Measurements from ENCODE around the gene NLRP6. TPM values are rescaled to one million over a fixed set of nuclear protein-coding genes. Genes with fewer than 3 reads are reported as not detected.
"Not testable (repeated sequence)": the region's sequence is repeated elsewhere in the genome, so short reads cannot be mapped to it uniquely, and the experiment has no call there.

The NLRP6 gene
- total RNA-seq, 4 donors from 2014 or later: 0.13 to 0.73 (median 0.28) TPM

DNA sequence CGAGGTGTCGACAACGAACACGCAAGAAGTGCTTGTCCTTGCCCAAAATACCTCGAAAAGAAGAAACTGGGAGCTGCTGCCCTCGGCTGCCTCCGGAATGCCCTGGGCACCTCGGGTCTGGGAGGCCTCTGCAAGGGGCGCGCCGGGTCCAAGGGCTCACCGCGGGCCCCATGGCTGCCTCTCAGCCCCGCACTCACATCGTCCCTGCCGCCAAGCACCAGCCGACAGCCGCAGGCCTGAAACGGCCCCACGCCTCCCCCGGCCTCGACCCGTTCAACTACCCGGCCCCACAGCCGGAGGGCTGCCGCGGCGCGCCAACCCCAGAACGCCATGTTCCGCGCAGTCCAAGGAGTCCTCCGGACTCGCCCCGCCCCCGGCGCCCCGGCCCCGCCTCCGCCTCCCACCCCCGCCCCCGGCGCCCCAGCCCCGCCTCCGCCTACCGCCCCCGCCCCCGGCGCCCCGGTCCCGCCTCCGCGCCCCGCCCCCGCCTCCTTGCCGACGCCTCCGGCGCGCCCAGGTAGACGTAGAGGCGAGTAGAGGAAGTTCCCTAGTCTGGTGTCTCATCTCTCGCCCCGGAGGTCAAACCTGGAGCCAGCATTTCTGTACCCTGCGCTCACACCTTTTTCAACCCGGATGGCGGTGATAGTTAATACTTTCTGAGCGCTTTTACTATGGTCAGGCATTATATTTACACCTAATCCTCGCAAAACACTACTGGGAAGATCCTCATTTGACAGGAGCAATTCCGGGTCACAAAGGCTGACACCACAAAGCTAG, 42.0 kb upstream of the NLRP6 start, which contains the start of gene SIRT3:
TSS of gene SIRT3 (minus strand) at position 346 of the 777 bp plus-strand sequence. CDS start at position 332, 14 bp downstream.
- peaks cover 0 to 9% of the 10 kb centered on the region in 2 donors for H3K36me3 ChIP-seq
- H3K4me1 ChIP-seq: peaks cover 17 to 18% of the 10 kb centered on the region in 2 donors
- TF ChIP-seq POLR2A (IDR thresholded peaks at IDR 0.05): peak in 1 of 2 donors; percentile 72
- TF ChIP-seq, protein P1, sequence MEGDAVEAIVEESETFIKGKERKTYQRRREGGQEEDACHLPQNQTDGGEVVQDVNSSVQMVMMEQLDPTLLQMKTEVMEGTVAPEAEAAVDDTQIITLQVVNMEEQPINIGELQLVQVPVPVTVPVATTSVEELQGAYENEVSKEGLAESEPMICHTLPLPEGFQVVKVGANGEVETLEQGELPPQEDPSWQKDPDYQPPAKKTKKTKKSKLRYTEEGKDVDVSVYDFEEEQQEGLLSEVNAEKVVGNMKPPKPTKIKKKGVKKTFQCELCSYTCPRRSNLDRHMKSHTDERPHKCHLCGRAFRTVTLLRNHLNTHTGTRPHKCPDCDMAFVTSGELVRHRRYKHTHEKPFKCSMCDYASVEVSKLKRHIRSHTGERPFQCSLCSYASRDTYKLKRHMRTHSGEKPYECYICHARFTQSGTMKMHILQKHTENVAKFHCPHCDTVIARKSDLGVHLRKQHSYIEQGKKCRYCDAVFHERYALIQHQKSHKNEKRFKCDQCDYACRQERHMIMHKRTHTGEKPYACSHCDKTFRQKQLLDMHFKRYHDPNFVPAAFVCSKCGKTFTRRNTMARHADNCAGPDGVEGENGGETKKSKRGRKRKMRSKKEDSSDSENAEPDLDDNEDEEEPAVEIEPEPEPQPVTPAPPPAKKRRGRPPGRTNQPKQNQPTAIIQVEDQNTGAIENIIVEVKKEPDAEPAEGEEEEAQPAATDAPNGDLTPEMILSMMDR (IDR thresholded peaks at IDR 0.05): peak in 4 of 6 experiments; percentile 34 to 63 (median 41)
- no peaks in the 10 kb centered on the region for H3K27me3 ChIP-seq
- DNase-seq: peak; percentile 83 to 86
- no peaks in the 10 kb centered on the region for H3K9me3 ChIP-seq
- H3K4me3 ChIP-seq (replicated peaks in 1 of 3): peak within 1 kb of the TSS; percentile 73 to 93 (median 83)
- 0 to 2% methylated on average over 19 to 22 of the region's 70 CpGs for WGBS, 2 donors
- peak within 1 kb of the TSS; percentile 96 to 99 (median 96) for H3K27ac ChIP-seq
- intact Hi-C loops (cut with DNase I): loop anchor here (5.0 kb wide), 1 partner anchor 34 kb away; no protein-coding TSS in a partner anchor

DNA sequence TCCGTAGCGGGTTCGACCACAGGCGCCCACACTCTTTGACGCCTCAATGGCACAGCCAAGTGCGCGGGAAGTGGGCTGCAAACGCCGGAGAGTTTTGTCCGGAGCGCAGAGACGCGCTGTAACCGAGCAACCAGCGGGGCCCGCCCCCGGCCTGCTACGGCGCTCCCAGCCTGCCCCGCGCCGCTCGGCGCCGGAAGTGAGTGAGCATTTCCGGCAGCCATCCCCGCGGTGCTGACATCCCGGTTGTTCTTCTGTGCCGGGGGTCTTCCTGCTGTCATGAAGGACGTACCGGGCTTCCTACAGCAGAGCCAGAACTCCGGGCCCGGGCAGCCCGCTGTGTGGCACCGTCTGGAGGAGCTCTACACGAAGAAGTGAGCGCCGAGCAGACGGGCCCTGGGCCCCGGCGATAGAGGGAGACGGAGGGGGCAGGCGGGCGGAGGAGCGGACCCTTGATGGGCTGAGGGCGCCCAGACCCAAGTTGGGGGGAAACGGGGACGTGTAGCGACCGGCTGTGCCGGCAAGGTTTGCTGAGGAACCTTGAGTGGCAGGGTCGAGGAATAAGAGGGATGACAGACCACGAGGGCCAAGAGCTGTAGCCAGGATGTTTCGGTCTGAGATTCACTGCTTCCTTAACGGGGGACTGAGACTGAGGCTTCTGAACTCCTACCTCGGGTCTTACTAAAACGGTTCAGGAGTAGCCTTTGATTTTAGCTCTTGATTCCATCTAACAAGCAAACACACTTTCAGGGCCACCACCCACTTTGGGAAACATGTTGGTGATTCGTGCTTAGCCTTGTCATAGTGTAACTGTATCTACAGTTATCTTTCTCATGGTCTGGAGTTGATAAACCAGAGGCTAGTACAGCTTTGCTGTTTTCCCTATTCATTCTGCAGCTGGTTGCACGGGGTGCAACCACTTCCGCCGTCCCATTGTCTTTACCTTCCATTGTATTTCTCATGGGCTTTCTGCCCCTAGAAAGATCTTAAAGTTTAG, 41.1 kb upstream of the NLRP6 start, which contains the start of gene PSMD13:
TSS of gene PSMD13 (plus strand) at position 203 of the 994 bp plus-strand sequence. CDS start at position 277, 74 bp downstream.
- 2 to 8% methylated on average over 13 to 56 of the region's 62 CpGs for WGBS, 2 donors
- TF ChIP-seq POLR2A (IDR thresholded peaks at IDR 0.05): peak in 1 of 2 donors; percentile 74
- TF ChIP-seq, protein P1 (IDR thresholded peaks at IDR 0.05): no peak
- peak within 1 kb of the TSS; percentile 96 to 99 (median 96) for H3K27ac ChIP-seq
- DNase-seq: peak; percentile 86 to 87
- H3K9me3 ChIP-seq: no peaks in the 10 kb centered on the region
- intact Hi-C loops (cut with DNase I): loop anchor here (5.0 kb wide), 1 partner anchor 35 kb away; no protein-coding TSS in a partner anchor
- peak within 1 kb of the TSS; percentile 73 to 93 (median 83) for H3K4me3 ChIP-seq (replicated peaks in 1 of 3)
- no peaks in the 10 kb centered on the region for H3K27me3 ChIP-seq
- peaks cover 0 to 9% of the 10 kb centered on the region in 2 donors for H3K36me3 ChIP-seq
- H3K4me1 ChIP-seq: peaks cover 17 to 18% of the 10 kb centered on the region in 2 donors

DNA sequence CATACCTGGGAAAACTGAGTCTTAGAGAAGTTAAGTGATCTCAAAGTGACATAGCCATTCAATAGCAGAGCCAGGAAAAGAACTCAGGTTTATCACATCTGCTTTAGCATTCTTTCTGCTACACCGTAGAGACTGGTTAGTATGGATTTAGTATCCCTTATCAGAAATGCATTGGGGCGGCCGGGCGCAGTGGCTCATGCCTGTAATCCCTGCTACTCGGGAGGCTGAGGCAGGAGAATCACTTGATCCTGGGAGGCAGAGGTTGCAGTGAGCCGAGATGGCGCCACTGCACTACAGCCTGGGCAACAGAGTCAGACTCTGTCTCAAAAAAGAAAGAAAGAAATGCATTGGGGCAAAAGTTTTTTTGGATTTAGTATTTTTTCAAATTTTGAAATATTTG, 39.9 kb upstream of the NLRP6 start:
- not testable (repeated sequence) for H3K27ac ChIP-seq; DNase-seq; H3K9me3 ChIP-seq; H3K27me3 ChIP-seq; H3K4me3 ChIP-seq (replicated peaks in 1 of 3)
- intact Hi-C loops (cut with DNase I): loop anchor here (5.0 kb wide), 1 partner anchor 36 kb away; no protein-coding TSS in a partner anchor
- WGBS, 2 donors: 90 to 91% methylated on average over 7 of the region's 7 CpGs
- H3K4me1 ChIP-seq: peaks cover 17 to 18% of the 10 kb centered on the region in 2 donors
- peaks cover 11 to 13% of the 10 kb centered on the region in 2 donors for H3K36me3 ChIP-seq

DNA sequence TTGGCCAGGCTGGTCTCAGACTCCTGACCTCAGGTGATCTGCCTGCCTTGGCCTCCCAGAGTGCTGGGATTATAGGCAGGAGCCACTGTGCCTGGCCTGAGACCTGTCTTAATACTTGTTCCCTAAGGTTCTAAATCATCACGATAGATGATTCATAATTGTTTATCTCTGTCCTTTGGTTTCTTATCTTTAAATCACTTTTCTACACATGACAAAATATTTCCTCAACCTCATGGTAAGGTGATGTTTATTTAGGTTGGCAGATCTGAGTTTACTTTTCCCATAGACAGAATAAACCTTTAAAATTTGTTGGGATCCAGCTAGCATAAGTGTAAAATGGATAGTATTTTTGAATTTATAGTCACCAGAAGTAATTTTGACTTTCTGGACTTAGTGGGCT, 37.9 kb upstream of the NLRP6 start:
- Histone ChIP-seq H3K4me1 (peaks cover 15% of the 10 kb centered on the region in 2 donors), H3K36me3 (peaks cover 21 to 26% of the 10 kb centered on the region in 2 donors), H3K27ac (no peak overlapping the region), H3K4me3 (replicated peaks in 1 of 3) (no peak overlapping the region), H3K27me3 (no peaks in the 10 kb centered on the region), H3K9me3 (no peaks in the 10 kb centered on the region)
- 65 to 76% methylated on average over 1 of the region's 1 CpG for WGBS, 2 donors
- TF ChIP-seq, protein P1 (IDR thresholded peaks at IDR 0.05): no peak
- no peak for TF ChIP-seq POLR2A (IDR thresholded peaks at IDR 0.05)
- intact Hi-C loops (cut with DNase I): no loop called here
- DNase-seq: no peak

DNA sequence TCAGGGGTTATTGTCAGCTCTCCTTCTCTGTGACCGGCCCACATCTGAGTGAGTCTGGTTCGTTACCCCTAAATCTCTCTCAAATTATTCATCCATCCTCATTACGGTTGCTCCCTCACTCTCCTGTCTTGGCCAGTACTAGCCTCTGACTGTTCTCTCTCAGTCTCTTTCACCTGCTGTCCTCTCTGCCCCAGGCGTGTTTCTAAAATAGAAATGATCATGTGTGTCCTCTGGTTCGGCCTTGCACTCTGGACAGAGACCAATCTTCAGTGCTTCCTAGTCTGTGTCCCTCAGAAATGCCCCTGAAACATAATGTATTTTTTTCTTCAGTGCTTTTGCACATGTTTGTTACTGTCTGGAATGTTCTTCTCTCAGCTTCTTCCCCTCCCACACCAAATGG, 36.6 kb upstream of the NLRP6 start:
- TF ChIP-seq POLR2A (IDR thresholded peaks at IDR 0.05): no peak
- TF ChIP-seq, protein P1 (IDR thresholded peaks at IDR 0.05): no peak
- intact Hi-C loops (cut with DNase I): no loop called here

More for the DNA sequence above, 36.6 kb upstream of the NLRP6 start:
- H3K27me3 ChIP-seq: no peaks in the 10 kb centered on the region
- 93 to 97% methylated on average over 5 of the region's 5 CpGs for WGBS, 2 donors
- H3K27ac ChIP-seq: no peak overlapping the region
- H3K36me3 ChIP-seq: peaks cover 33 to 36% of the 10 kb centered on the region in 2 donors
- no peak for DNase-seq
- peaks cover 12 to 13% of the 10 kb centered on the region in 2 donors for H3K4me1 ChIP-seq
- H3K4me3 ChIP-seq (replicated peaks in 1 of 3): no peak overlapping the region
- no peaks in the 10 kb centered on the region for H3K9me3 ChIP-seq
